ENCODE data around the gene TBC1D1. TPM values are rescaled to one million over a fixed set of nuclear protein-coding genes. Genes with fewer than 3 reads are reported as not detected.

Gene TBC1D1
- total and polyA plus RNA-seq, 2 experiments from 2014 or later, result 53.9 to 151 TPM

DNA sequence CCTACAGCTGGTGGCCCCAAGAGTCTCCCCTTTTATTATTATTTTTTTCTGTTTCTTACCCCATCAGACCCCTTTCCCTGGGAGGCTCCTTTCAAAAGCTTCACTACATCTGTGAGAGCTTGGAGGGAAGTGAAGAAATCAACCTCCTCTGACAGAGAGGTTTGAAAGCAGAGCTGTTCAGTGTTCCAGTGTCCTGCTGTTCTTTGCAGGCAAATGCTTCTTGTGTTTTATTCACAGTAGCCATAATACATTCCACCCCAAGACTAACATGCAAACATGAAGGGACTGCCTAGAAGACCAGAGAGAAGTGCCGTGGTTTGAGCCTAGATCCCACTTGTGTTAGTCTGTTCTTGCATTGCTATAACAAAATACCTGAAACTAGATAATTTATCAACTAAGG lies 261.4 kb downstream of the TBC1D1 start:
- no peaks in the 10 kb centered on the region for H3K79me2 ChIP-seq (replicated peaks; ENCODE audit: insufficient read depth)
- H3K9me3 Mint-ChIP-seq, result no peaks in the 10 kb centered on the region; the same call in 2 of the 3 replicates
- TF ChIP-seq, protein P1, sequence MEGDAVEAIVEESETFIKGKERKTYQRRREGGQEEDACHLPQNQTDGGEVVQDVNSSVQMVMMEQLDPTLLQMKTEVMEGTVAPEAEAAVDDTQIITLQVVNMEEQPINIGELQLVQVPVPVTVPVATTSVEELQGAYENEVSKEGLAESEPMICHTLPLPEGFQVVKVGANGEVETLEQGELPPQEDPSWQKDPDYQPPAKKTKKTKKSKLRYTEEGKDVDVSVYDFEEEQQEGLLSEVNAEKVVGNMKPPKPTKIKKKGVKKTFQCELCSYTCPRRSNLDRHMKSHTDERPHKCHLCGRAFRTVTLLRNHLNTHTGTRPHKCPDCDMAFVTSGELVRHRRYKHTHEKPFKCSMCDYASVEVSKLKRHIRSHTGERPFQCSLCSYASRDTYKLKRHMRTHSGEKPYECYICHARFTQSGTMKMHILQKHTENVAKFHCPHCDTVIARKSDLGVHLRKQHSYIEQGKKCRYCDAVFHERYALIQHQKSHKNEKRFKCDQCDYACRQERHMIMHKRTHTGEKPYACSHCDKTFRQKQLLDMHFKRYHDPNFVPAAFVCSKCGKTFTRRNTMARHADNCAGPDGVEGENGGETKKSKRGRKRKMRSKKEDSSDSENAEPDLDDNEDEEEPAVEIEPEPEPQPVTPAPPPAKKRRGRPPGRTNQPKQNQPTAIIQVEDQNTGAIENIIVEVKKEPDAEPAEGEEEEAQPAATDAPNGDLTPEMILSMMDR (conservative IDR thresholded peaks at IDR 0.05; ENCODE audit: low read depth in 2 of 2), result no peak
- TF ChIP-seq STAT1 (IDR thresholded peaks at IDR 0.05; ENCODE audit: unreplicated experiment), result no peak
- TF ChIP-seq ZNF114 (CRISPR knock-in tag; IDR thresholded peaks at IDR 0.05), result no peak
- TF ChIP-seq POLR2AphosphoS5 (IDR thresholded peaks at IDR 0.05; ENCODE audit: low read depth), result no peak
- TF ChIP-seq EZH2 (IDR thresholded peaks at IDR 0.05; ENCODE audit: low read depth, unreplicated experiment), result no peak
- TF ChIP-seq, protein P2, sequence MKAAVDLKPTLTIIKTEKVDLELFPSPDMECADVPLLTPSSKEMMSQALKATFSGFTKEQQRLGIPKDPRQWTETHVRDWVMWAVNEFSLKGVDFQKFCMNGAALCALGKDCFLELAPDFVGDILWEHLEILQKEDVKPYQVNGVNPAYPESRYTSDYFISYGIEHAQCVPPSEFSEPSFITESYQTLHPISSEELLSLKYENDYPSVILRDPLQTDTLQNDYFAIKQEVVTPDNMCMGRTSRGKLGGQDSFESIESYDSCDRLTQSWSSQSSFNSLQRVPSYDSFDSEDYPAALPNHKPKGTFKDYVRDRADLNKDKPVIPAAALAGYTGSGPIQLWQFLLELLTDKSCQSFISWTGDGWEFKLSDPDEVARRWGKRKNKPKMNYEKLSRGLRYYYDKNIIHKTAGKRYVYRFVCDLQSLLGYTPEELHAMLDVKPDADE (IDR thresholded peaks at IDR 0.05), result no peak
- TF ChIP-seq, protein P3, sequence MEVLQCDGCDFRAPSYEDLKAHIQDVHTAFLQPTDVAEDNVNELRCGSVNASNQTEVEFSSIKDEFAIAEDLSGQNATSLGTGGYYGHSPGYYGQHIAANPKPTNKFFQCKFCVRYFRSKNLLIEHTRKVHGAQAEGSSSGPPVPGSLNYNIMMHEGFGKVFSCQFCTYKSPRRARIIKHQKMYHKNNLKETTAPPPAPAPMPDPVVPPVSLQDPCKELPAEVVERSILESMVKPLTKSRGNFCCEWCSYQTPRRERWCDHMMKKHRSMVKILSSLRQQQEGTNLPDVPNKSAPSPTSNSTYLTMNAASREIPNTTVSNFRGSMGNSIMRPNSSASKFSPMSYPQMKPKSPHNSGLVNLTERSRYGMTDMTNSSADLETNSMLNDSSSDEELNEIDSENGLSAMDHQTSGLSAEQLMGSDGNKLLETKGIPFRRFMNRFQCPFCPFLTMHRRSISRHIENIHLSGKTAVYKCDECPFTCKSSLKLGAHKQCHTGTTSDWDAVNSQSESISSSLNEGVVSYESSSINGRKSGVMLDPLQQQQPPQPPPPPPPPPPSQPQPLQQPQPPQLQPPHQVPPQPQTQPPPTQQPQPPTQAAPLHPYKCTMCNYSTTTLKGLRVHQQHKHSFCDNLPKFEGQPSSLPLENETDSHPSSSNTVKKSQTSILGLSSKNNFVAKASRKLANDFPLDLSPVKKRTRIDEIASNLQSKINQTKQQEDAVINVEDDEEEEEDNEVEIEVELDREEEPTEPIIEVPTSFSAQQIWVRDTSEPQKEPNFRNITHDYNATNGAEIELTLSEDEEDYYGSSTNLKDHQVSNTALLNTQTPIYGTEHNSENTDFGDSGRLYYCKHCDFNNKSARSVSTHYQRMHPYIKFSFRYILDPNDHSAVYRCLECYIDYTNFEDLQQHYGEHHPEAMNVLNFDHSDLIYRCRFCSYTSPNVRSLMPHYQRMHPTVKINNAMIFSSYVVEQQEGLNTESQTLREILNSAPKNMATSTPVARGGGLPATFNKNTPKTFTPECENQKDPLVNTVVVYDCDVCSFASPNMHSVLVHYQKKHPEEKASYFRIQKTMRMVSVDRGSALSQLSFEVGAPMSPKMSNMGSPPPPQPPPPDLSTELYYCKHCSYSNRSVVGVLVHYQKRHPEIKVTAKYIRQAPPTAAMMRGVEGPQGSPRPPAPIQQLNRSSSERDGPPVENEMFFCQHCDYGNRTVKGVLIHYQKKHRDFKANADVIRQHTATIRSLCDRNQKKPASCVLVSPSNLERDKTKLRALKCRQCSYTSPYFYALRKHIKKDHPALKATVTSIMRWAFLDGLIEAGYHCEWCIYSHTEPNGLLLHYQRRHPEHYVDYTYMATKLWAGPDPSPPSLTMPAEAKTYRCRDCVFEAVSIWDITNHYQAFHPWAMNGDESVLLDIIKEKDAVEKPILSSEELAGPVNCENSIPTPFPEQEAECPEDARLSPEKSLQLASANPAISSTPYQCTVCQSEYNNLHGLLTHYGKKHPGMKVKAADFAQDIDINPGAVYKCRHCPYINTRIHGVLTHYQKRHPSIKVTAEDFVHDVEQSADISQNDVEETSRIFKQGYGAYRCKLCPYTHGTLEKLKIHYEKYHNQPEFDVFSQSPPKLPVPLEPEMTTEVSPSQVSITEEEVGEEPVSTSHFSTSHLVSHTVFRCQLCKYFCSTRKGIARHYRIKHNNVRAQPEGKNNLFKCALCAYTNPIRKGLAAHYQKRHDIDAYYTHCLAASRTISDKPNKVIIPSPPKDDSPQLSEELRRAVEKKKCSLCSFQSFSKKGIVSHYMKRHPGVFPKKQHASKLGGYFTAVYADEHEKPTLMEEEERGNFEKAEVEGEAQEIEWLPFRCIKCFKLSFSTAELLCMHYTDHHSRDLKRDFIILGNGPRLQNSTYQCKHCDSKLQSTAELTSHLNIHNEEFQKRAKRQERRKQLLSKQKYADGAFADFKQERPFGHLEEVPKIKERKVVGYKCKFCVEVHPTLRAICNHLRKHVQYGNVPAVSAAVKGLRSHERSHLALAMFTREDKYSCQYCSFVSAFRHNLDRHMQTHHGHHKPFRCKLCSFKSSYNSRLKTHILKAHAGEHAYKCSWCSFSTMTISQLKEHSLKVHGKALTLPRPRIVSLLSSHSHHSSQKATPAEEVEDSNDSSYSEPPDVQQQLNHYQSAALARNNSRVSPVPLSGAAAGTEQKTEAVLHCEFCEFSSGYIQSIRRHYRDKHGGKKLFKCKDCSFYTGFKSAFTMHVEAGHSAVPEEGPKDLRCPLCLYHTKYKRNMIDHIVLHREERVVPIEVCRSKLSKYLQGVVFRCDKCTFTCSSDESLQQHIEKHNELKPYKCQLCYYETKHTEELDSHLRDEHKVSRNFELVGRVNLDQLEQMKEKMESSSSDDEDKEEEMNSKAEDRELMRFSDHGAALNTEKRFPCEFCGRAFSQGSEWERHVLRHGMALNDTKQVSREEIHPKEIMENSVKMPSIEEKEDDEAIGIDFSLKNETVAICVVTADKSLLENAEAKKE (CRISPR knock-in tag; IDR thresholded peaks at IDR 0.05), result no peak
- TF ChIP-seq, protein P4, sequence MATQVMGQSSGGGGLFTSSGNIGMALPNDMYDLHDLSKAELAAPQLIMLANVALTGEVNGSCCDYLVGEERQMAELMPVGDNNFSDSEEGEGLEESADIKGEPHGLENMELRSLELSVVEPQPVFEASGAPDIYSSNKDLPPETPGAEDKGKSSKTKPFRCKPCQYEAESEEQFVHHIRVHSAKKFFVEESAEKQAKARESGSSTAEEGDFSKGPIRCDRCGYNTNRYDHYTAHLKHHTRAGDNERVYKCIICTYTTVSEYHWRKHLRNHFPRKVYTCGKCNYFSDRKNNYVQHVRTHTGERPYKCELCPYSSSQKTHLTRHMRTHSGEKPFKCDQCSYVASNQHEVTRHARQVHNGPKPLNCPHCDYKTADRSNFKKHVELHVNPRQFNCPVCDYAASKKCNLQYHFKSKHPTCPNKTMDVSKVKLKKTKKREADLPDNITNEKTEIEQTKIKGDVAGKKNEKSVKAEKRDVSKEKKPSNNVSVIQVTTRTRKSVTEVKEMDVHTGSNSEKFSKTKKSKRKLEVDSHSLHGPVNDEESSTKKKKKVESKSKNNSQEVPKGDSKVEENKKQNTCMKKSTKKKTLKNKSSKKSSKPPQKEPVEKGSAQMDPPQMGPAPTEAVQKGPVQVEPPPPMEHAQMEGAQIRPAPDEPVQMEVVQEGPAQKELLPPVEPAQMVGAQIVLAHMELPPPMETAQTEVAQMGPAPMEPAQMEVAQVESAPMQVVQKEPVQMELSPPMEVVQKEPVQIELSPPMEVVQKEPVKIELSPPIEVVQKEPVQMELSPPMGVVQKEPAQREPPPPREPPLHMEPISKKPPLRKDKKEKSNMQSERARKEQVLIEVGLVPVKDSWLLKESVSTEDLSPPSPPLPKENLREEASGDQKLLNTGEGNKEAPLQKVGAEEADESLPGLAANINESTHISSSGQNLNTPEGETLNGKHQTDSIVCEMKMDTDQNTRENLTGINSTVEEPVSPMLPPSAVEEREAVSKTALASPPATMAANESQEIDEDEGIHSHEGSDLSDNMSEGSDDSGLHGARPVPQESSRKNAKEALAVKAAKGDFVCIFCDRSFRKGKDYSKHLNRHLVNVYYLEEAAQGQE (IDR thresholded peaks at IDR 0.05; ENCODE audit: unreplicated experiment), result no peak
- TF ChIP-seq EZH2phosphoT487 (IDR thresholded peaks at IDR 0.05; ENCODE audit: unreplicated experiment), result no peak
- TF ChIP-seq NANOG (IDR thresholded peaks at IDR 0.05; ENCODE audit: borderline replicate concordance), result no peak
- TF ChIP-seq ZNF331 (CRISPR knock-in tag; IDR thresholded peaks at IDR 0.05; ENCODE audit: low read depth), result no peak
- no peak for TF ChIP-seq JUNB (IDR thresholded peaks at IDR 0.05; ENCODE audit: unreplicated experiment)
- TF ChIP-seq CREB1 (CRISPR knock-in tag; IDR thresholded peaks at IDR 0.05; ENCODE audit: low read depth), result no peak
- no peak overlapping the region for H3K4me3 Mint-ChIP-seq
- H3K4me3 ChIP-seq, result no peak overlapping the region
- H3K27me3 ChIP-seq (ENCODE audit: insufficient read depth), result no peaks in the 10 kb centered on the region
- H3K4me1 ChIP-seq (ENCODE audit: insufficient read depth), result no peaks in the 10 kb centered on the region
- no peak for ATAC-seq
- no peak overlapping the region for H3K4me2 ChIP-seq
- H3K27me3 Mint-ChIP-seq (ENCODE audit: insufficient read depth, low read depth, poor library complexity), result peaks cover 3% of the 10 kb centered on the region
- peaks cover 15% of the 10 kb centered on the region for H3K4me1 Mint-ChIP-seq
- no peak overlapping the region for H3K27ac Mint-ChIP-seq
- H3K36me3 ChIP-seq (ENCODE audit: insufficient read depth), result no peaks in the 10 kb centered on the region
- H3K9me2 ChIP-seq (ENCODE audit: insufficient read depth), result peaks cover 8% of the 10 kb centered on the region; the same call in 1 of the 2 replicates
- H3K27ac ChIP-seq (ENCODE audit: low read depth), result no peak overlapping the region
- no peaks in the 10 kb centered on the region for H4K20me1 ChIP-seq (replicated peaks; ENCODE audit: insufficient read depth)
- no peaks in the 10 kb centered on the region for H3K36me3 Mint-ChIP-seq (ENCODE audit: low read depth)
- no peak overlapping the region for H2AFZ ChIP-seq
- DNase-seq (ENCODE audit: low spot score), result no peak
- no peaks in the 10 kb centered on the region for H3F3A ChIP-seq (replicated peaks; ENCODE audit: low read depth)

All from GM23338 (cell line).